SJSA1 (cell line): ENCODE results near the gene GJD3. TPM values are rescaled to one million over a fixed set of nuclear protein-coding genes. Genes with fewer than 3 reads are reported as not detected.

ENCODE experiments used
- DNase-seq, 2 experiments: peaks; one replicate each; pipeline ENCODE4 v3.0.0-alpha.2; 2015 to 2020; ENCODE audit warnings: low spot score in 2 of 2, low read depth in 1 of 2
- H3K27ac ChIP-seq: fragments of 250-450 bp; sonication (Bioruptor Pico); 2 replicates; pipeline ENCODE4 v1.5.1; 2020; ENCODE audit warnings: mild to moderate bottlenecking, moderate library complexity
- H3K27me3 ChIP-seq: fragments of 250-450 bp; sonication (Bioruptor Pico); replicated peaks from 2 replicates; pipeline ENCODE4 v1.5.1; 2020; ENCODE audit warnings: mild to moderate bottlenecking, moderate library complexity
- H3K36me3 ChIP-seq: fragments of 250-450 bp; sonication (Bioruptor Pico); 2 replicates; pipeline ENCODE4 v1.5.1; 2020; ENCODE audit warnings: mild to moderate bottlenecking
- H3K4me1 ChIP-seq: fragments of 250-450 bp; sonication (Bioruptor Pico); replicated peaks from 2 replicates; pipeline ENCODE4 v1.6.1; 2021; ENCODE audit warnings: mild to moderate bottlenecking
- H3K4me3 ChIP-seq: fragments of 250-450 bp; sonication (Bioruptor Pico); 2 replicates; pipeline ENCODE4 v1.5.1; 2020; ENCODE audit warnings: mild to moderate bottlenecking
- H3K9me3 ChIP-seq: fragments of 250-450 bp; sonication (Bioruptor Pico); replicated peaks from 2 replicates; pipeline ENCODE4 v1.5.1; 2020; ENCODE audit warnings: mild to moderate bottlenecking
- total RNA-seq: library from RNA; depleted of rRNA; stranded (reverse); fragments of >200 nt; shearing (Covaris generic); gene quantifications from 2 replicates; pipeline ENCODE4 v1.2.3, GENCODE V29; 2014

GJD3 gene
- total RNA-seq, 1 experiment from 2014 or later = not detected

GRCh38 chr17:40363111-40363827, 1.3 kb downstream of the GJD3 start:
- H3K27ac ChIP-seq = no peak overlapping the region
- peak; percentile 38 to 46 for DNase-seq
- no peaks in the 10 kb centered on the region for H3K9me3 ChIP-seq
- no peaks in the 10 kb centered on the region for H3K27me3 ChIP-seq
- H3K36me3 ChIP-seq = no peaks in the 10 kb centered on the region; the same call in 1 of the 2 replicates
- H3K4me3 ChIP-seq = peak overlapping the region; percentile 60
- peaks cover 22% of the 10 kb centered on the region for H3K4me1 ChIP-seq

DNA sequence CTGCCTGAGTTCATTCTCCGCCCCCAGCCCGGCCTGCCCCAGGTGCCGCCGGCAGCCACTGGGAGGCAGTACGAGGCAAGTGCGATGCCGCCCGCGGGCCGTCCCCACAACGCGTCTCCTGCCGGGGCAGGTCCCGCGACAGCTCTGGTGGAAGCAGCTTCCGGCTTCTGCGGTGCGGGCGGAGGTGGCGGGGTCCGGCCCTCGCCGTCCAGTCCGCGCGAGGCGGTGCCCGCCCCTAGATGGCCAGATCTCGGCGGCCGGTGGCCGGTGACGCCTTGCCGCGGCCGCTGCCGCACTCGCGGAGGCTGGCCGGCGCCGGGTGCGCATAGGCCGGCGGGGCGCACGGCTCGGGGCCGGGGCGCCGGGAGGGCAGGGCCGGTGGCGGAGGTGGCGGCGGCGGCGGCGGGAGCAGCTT, 1.8 kb downstream of the GJD3 start:
- peak; percentile 57 to 81 for DNase-seq

GRCh38 chr17:40361925-40362695, 2.4 kb downstream of the GJD3 start:
- H3K9me3 ChIP-seq = no peaks in the 10 kb centered on the region
- H3K4me3 ChIP-seq = peak overlapping the region; percentile 60
- H3K36me3 ChIP-seq = peaks cover 5% of the 10 kb centered on the region
- no peaks in the 10 kb centered on the region for H3K27me3 ChIP-seq
- DNase-seq = no peak
- H3K4me1 ChIP-seq = peaks cover 30% of the 10 kb centered on the region
- H3K27ac ChIP-seq = no peak overlapping the region

More for the DNA sequence above, 1.8 kb downstream of the GJD3 start:
- H3K27ac ChIP-seq = no peak overlapping the region
- H3K27me3 ChIP-seq = no peaks in the 10 kb centered on the region
- peak overlapping the region; percentile 60 for H3K4me3 ChIP-seq
- H3K36me3 ChIP-seq = peaks cover 2% of the 10 kb centered on the region
- peaks cover 28% of the 10 kb centered on the region for H3K4me1 ChIP-seq
- no peaks in the 10 kb centered on the region for H3K9me3 ChIP-seq

GRCh38 chr17:40361063-40361924, 3.2 kb downstream of the GJD3 start:
- H3K27me3 ChIP-seq = no peaks in the 10 kb centered on the region
- no peak for DNase-seq

GRCh38 chr17:40360091-40360490, 4.4 kb downstream of the GJD3 start:
- Histone ChIP-seq H3K27ac (no peak overlapping the region), H3K27me3 (no peaks in the 10 kb centered on the region), H3K36me3 (peaks cover 22% of the 10 kb centered on the region), H3K4me1 (peaks cover 34% of the 10 kb centered on the region), H3K4me3 (no peak overlapping the region), H3K9me3 (no peaks in the 10 kb centered on the region)
- no peak for DNase-seq

More at GRCh38 chr17:40361063-40361924, 3.2 kb downstream of the GJD3 start:
- no peak overlapping the region for H3K27ac ChIP-seq
- peaks cover 10% of the 10 kb centered on the region for H3K36me3 ChIP-seq
- no peak overlapping the region for H3K4me3 ChIP-seq
- H3K4me1 ChIP-seq = peaks cover 30% of the 10 kb centered on the region
- no peaks in the 10 kb centered on the region for H3K9me3 ChIP-seq

DNA sequence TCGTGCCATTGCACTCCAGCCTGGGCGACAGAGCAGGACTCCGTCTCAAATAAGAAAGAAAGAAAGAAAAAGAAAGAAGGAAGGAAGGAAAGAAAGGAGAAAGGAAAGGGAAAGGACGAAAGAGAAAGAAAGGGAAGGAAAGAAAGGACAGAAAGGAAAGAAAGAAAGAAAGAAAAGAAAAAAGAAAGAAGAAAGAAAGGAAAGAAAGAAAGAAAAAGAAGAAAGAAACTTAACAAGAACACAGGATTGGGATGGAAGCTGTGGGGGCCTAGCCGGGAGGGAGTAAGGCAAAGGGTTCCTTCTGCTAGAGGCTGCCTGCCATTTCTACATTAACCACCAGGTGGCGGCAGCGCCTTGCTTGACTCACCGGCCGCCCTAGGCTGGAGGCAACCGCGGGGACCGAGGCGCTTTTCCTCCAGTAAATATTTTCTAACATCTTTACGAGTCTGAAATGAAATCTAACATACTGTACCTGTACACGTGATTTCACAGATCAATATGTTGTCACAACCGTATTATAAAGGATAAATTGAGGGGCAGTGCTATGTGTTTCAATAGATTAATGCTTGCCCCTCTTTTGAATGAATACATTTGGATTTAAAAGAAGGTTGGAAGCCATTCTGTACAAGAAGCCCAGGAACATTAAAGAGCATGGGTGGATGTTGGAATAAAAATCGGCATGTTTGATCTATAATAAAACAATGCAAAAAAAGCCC, 6.1 kb downstream of the GJD3 start:
- Histone ChIP-seq H3K4me3 (no peak overlapping the region), H3K36me3 (peaks cover 38% of the 10 kb centered on the region), H3K27ac (no peak overlapping the region), H3K27me3 (no peaks in the 10 kb centered on the region), H3K9me3 (no peaks in the 10 kb centered on the region), H3K4me1 (peaks cover 34% of the 10 kb centered on the region)
- DNase-seq = peak; percentile 80 to 84

- Histone ChIP-seq H3K36me3 (peaks cover 51% of the 10 kb centered on the region), H3K27me3 (no peaks in the 10 kb centered on the region), H3K4me1 (peaks cover 21% of the 10 kb centered on the region), H3K4me3 (no peak overlapping the region), H3K9me3 (no peaks in the 10 kb centered on the region), H3K27ac (no peak overlapping the region)
- DNase-seq = no peak
Measured at GRCh38 chr17:40356990-40357881, 7.3 kb downstream of the GJD3 start.

DNA sequence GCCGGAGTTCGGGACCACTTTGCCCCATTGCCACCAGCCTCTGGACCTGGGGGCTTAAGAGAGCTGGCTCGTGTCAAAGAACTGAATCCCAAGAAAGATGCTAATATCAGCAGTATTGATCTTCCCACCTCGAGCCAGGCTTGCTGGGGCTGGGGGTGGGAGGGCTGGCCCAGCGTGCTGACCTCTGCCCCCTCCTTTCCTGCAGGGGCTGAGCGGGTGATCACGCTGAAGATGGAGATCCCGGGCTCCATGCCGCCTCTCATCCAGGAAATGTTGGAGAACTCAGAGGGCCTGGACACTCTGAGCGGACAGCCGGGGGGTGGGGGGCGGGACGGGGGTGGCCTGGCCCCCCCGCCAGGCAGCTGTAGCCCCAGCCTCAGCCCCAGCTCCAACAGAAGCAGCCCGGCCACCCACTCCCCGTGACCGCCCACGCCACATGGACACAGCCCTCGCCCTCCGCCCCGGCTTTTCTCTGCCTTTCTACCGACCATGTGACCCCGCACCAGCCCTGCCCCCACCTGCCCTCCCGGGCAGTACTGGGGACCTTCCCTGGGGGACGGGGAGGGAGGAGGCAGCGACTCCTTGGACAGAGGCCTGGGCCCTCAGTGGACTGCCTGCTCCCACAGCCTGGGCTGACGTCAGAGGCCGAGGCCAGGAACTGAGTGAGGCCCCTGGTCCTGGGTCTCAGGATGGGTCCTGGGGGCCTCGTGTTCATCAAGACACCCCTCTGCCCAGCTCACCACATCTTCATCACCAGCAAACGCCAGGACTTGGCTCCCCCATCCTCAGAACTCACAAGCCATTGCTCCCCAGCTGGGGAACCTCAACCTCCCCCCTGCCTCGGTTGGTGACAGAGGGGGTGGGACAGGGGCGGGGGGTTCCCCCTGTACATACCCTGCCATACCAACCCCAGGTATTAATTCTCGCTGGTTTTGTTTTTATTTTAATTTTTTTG, 8.5 kb downstream of the GJD3 start:
- no peak overlapping the region for H3K4me3 ChIP-seq
- H3K4me1 ChIP-seq = peaks cover 19% of the 10 kb centered on the region
- peaks cover 62% of the 10 kb centered on the region for H3K36me3 ChIP-seq
- DNase-seq = no peak
- no peak overlapping the region for H3K27ac ChIP-seq
- H3K9me3 ChIP-seq = no peaks in the 10 kb centered on the region
- no peaks in the 10 kb centered on the region for H3K27me3 ChIP-seq

DNA sequence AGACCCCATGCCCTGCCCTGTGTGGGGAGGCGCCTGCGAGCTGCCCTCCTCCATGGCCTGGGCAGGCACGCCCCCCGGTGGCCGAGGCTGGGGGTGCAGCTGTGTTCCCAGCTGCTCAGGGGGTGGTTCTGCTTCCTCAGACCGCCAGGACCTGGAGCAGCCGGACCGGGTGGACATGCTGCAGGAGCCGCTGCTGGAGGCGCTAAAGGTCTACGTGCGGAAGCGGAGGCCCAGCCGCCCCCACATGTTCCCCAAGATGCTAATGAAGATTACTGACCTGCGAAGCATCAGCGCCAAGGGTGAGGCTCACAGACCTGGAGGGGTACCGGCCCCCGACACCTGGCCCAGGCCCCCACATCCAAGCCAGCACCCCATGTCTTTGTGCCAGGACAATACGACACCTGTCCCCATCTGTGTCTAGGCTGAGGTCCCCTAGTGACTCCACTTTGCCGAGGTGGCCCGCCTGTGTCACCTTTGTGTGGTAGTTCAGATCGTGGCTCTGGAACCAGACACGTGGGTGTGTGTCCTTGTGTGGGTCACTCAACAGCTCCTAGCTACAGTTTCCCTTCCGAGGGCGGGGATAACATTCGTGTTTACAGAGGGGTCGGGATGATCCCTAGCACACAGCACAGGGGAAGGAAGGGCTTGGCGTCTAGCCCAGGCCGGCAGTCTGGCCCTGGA, 9.3 kb downstream of the GJD3 start:
- Histone ChIP-seq H3K4me1 (peaks cover 19% of the 10 kb centered on the region), H3K9me3 (no peaks in the 10 kb centered on the region), H3K27ac (no peak overlapping the region), H3K4me3 (no peak overlapping the region), H3K36me3 (peaks cover 68% of the 10 kb centered on the region), H3K27me3 (no peaks in the 10 kb centered on the region)
- peak; percentile 62 to 70 for DNase-seq

DNA sequence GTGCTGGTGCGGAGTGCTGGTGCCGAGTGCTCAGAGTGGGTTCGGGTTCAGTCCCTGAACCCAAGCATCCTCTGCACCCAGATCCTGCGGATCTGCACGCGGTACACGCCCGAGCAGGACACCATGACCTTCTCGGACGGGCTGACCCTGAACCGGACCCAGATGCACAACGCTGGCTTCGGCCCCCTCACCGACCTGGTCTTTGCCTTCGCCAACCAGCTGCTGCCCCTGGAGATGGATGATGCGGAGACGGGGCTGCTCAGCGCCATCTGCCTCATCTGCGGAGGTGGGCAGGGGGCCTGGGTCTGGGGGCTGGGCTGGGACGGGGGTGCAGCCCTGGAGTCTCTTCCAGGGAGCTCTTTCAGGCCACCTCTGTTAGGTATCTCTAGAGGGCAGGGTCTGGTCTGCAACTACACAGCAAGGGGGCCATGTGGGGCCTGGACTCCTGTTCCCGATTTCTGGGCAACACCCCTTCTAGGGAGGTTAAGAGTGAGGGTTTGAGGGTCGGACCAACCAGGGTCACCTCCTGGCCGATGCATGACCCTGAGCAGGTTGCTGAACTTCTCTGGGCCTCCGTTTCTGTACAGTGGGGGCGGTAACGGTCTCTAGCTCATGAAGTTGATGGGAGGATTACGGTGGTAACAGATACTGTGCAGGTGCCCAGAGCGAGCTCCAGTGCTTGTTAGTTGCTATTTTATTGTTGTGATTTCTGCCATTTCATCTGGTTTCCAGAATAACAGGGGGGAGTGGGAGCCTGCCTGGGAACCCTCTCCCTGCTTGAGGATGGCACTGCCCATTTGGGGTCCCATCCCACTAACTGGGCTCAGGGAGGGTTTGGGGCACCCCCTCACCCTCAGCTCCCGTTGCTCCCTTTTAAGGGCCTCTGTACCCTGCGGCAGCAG, 10.1 kb downstream of the GJD3 start:
- Histone ChIP-seq H3K4me1 (peaks cover 19% of the 10 kb centered on the region), H3K27ac (no peak overlapping the region), H3K36me3 (peaks cover 76% of the 10 kb centered on the region)

More for the DNA sequence above, 10.1 kb downstream of the GJD3 start:
- Histone ChIP-seq H3K9me3 (no peaks in the 10 kb centered on the region), H3K4me3 (no peak overlapping the region), H3K27me3 (no peaks in the 10 kb centered on the region)
- no peak for DNase-seq
